Central memory CD8-positive, alpha-beta T cell (primary cell): ENCODE data around the gene DLGAP1.
"Not testable (repeated sequence)": the region's sequence is repeated elsewhere in the genome, so short reads cannot be mapped to it uniquely, and the experiment has no call there.

Source experiments
- ATAC-seq: fragments of 150-1000 bp; cut with Tn5 transposase; replicated peaks from 2 replicates; pipeline ENCODE4 v1.10.0; 2022; ENCODE audit warnings: mild to moderate bottlenecking, moderate FRiP score, moderate number of reproducible peaks; ENCODE audit not compliant: poor library complexity, severe bottlenecking; ENCODE audit errors: extremely low read depth
- DNase-seq, 2 donors: peaks; one replicate each; pipeline ENCODE4 v3.0.0; 2021; ENCODE audit warnings: low spot score in 2 of 2
- H3K27ac Mint-ChIP-seq: one replicate; pipeline ENCODE4 v1.8.0; 2022; ENCODE audit warnings: low read depth, mild to moderate bottlenecking, moderate library complexity, mixed read lengths
- H3K27me3 Mint-ChIP-seq: one replicate; pipeline ENCODE4 v1.8.0; 2022; ENCODE audit warnings: mixed read lengths
- H3K36me3 Mint-ChIP-seq: one replicate; pipeline ENCODE4 v1.8.0; 2022; ENCODE audit warnings: mild to moderate bottlenecking, moderate library complexity, mixed read lengths; ENCODE audit not compliant: insufficient read depth
- H3K4me1 Mint-ChIP-seq: one replicate; pipeline ENCODE4 v1.8.0; 2022; ENCODE audit warnings: mixed read lengths
- H3K4me3 Mint-ChIP-seq: one replicate; pipeline ENCODE4 v1.8.0; 2022; ENCODE audit warnings: mild to moderate bottlenecking, moderate library complexity, mixed read lengths
- H3K9me3 Mint-ChIP-seq: one replicate; pipeline ENCODE4 v1.8.0; 2022; ENCODE audit warnings: mixed read lengths

The DLGAP1 gene

GRCh38 chr18:4069183-4069582 is 385.9 kb downstream of the DLGAP1 start:
- H3K27ac Mint-ChIP-seq, result no peak overlapping the region
- H3K4me1 Mint-ChIP-seq, result no peaks in the 10 kb centered on the region
- H3K27me3 Mint-ChIP-seq, result peaks cover 63% of the 10 kb centered on the region
- H3K36me3 Mint-ChIP-seq, result no peaks in the 10 kb centered on the region
- ATAC-seq (no peak), DNase-seq (no peak)
- peaks cover 9% of the 10 kb centered on the region for H3K9me3 Mint-ChIP-seq
- no peak overlapping the region for H3K4me3 Mint-ChIP-seq

GRCh38 chr18:4068552-4069158 is 386.5 kb downstream of the DLGAP1 start:
- peaks cover 67% of the 10 kb centered on the region for H3K27me3 Mint-ChIP-seq
- ATAC-seq, result no peak
- DNase-seq, result no peak

GRCh38 chr18:4063545-4063944 is 391.6 kb downstream of the DLGAP1 start:
- ATAC-seq, result no peak

More at GRCh38 chr18:4068552-4069158, 386.5 kb downstream of the DLGAP1 start:
- Mint-ChIP-seq H3K4me1 (no peaks in the 10 kb centered on the region), H3K9me3 (peaks cover 9% of the 10 kb centered on the region), H3K4me3 (no peak overlapping the region), H3K36me3 (no peaks in the 10 kb centered on the region), H3K27ac (no peak overlapping the region)

GRCh38 chr18:4060427-4061281 is 394.5 kb downstream of the DLGAP1 start:
- no peak for ATAC-seq
- no peaks in the 10 kb centered on the region for H3K4me1 Mint-ChIP-seq
- no peaks in the 10 kb centered on the region for H3K36me3 Mint-ChIP-seq
- H3K9me3 Mint-ChIP-seq, result peaks cover 12% of the 10 kb centered on the region
- H3K27me3 Mint-ChIP-seq, result peaks cover 32% of the 10 kb centered on the region
- no peak overlapping the region for H3K4me3 Mint-ChIP-seq
- DNase-seq, result no peak
- no peak overlapping the region for H3K27ac Mint-ChIP-seq

More at GRCh38 chr18:4063545-4063944, 391.6 kb downstream of the DLGAP1 start:
- Mint-ChIP-seq H3K27me3 (peaks cover 36% of the 10 kb centered on the region), H3K9me3 (peaks cover 18% of the 10 kb centered on the region), H3K27ac (no peak overlapping the region), H3K4me3 (no peak overlapping the region), H3K36me3 (no peaks in the 10 kb centered on the region), H3K4me1 (no peaks in the 10 kb centered on the region)
- no peak for DNase-seq

GRCh38 chr18:4058179-4058578 is 396.9 kb downstream of the DLGAP1 start:
- H3K27me3 Mint-ChIP-seq, result peaks cover 22% of the 10 kb centered on the region
- peaks cover 13% of the 10 kb centered on the region for H3K9me3 Mint-ChIP-seq
- H3K27ac Mint-ChIP-seq, result no peak overlapping the region
- DNase-seq (no peak), ATAC-seq (no peak)
- no peak overlapping the region for H3K4me3 Mint-ChIP-seq
- H3K4me1 Mint-ChIP-seq, result no peaks in the 10 kb centered on the region
- no peaks in the 10 kb centered on the region for H3K36me3 Mint-ChIP-seq

GRCh38 chr18:4040391-4041092 is 414.6 kb downstream of the DLGAP1 start:
- Mint-ChIP-seq H3K27ac (no peak overlapping the region), H3K4me3 (no peak overlapping the region), H3K4me1 (no peaks in the 10 kb centered on the region), H3K9me3 (no peaks in the 10 kb centered on the region), H3K27me3 (peaks cover 9% of the 10 kb centered on the region), H3K36me3 (no peaks in the 10 kb centered on the region)
- ATAC-seq (no peak), DNase-seq (no peak)

GRCh38 chr18:4035521-4035920 is 419.6 kb downstream of the DLGAP1 start:
- Mint-ChIP-seq H3K4me3 (no peak overlapping the region), H3K27me3 (peaks cover 9% of the 10 kb centered on the region), H3K4me1 (no peaks in the 10 kb centered on the region), H3K36me3 (no peaks in the 10 kb centered on the region), H3K9me3 (no peaks in the 10 kb centered on the region), H3K27ac (no peak overlapping the region)
- DNase-seq (no peak), ATAC-seq (no peak)

- H3K27ac Mint-ChIP-seq, H3K27me3 Mint-ChIP-seq, H3K36me3 Mint-ChIP-seq, H3K9me3 Mint-ChIP-seq, DNase-seq, H3K4me1 Mint-ChIP-seq, H3K4me3 Mint-ChIP-seq, ATAC-seq: not testable (repeated sequence)
Measured at GRCh38 chr18:4034815-4035214, 420.3 kb downstream of the DLGAP1 start.

GRCh38 chr18:4026542-4026941 is 428.6 kb downstream of the DLGAP1 start:
- Mint-ChIP-seq H3K27me3 (no peaks in the 10 kb centered on the region), H3K4me1 (no peaks in the 10 kb centered on the region), H3K36me3 (no peaks in the 10 kb centered on the region), H3K4me3 (no peak overlapping the region), H3K9me3 (no peaks in the 10 kb centered on the region), H3K27ac (no peak overlapping the region)
- no peak for ATAC-seq
- DNase-seq, result no peak

- Mint-ChIP-seq H3K4me3 (no peak overlapping the region), H3K27ac (no peak overlapping the region), H3K9me3 (no peaks in the 10 kb centered on the region), H3K36me3 (no peaks in the 10 kb centered on the region), H3K4me1 (no peaks in the 10 kb centered on the region), H3K27me3 (no peaks in the 10 kb centered on the region)
- DNase-seq, result no peak
- ATAC-seq, result no peak
Measured at GRCh38 chr18:4024702-4025101, 430.4 kb downstream of the DLGAP1 start.

- ATAC-seq, H3K27me3 Mint-ChIP-seq, H3K36me3 Mint-ChIP-seq, DNase-seq, H3K4me3 Mint-ChIP-seq, H3K27ac Mint-ChIP-seq, H3K9me3 Mint-ChIP-seq, H3K4me1 Mint-ChIP-seq: not testable (repeated sequence)
Measured at GRCh38 chr18:4022749-4023148, 432.4 kb downstream of the DLGAP1 start.

- Mint-ChIP-seq H3K27ac (no peak overlapping the region), H3K9me3 (no peaks in the 10 kb centered on the region), H3K36me3 (no peaks in the 10 kb centered on the region), H3K4me3 (no peak overlapping the region), H3K4me1 (peaks cover 6% of the 10 kb centered on the region), H3K27me3 (no peaks in the 10 kb centered on the region)
- no peak for DNase-seq
- no peak for ATAC-seq
Measured at GRCh38 chr18:4020026-4020425, 435.1 kb downstream of the DLGAP1 start.
